ENCODE data around the gene ARSB. TPM values are rescaled to one million over a fixed set of nuclear protein-coding genes. Genes with fewer than 3 reads are reported as not detected.
A peak's percentile ranks its signal among the peaks of the same experiment; 100 is the strongest.

ARSB gene
- total RNA-seq, 1 donor from 2014 or later, result 18.5 TPM

DNA sequence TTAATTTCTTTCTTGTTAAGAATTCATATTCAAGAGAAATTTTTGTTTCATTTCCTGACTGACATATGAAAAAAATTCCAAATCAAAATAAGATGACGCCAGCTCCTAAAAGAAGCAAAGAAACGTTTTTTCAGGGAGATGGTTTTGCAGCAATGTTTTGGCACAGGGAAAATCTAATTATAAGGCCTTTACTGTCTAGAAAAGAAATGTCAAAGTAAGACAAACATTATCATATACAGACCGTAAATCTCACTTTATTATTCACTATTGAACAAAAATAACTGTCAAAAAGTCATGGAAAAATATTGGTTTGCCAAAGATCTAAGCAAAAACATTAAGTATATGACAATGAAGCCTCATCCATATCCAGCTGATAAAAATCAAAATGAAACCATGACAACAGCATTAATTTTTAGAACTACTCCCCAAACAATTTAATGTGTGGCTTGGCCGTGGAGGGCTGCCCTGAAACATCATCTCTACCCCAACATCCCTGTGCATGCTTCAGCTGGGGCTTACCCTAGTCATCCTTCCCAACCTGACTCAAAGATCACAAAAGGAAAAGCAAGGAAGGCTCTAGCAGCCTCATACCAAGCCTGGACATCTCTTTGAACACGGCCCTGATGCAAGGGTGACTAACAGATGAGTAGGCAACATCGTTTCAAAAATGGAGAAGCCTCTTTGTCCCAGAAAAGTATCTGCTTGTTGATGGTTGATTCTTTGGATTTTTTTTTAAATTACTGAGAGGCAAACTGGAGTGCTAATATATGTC, 95.6 kb downstream of the ARSB start:
- no peak overlapping the region for H3K4me3 Mint-ChIP-seq
- H3K27ac Mint-ChIP-seq, result no peak overlapping the region
- H3K9me3 Mint-ChIP-seq, result peaks cover 7% of the 10 kb centered on the region
- H3K27me3 Mint-ChIP-seq, result no peaks in the 10 kb centered on the region
- TF ChIP-seq CTCF (conservative IDR thresholded peaks at IDR 0.05), result no peak
- DNase-seq (ENCODE audit: extremely low spot score, unreplicated experiment), result no peak
- H3K36me3 Mint-ChIP-seq, result peaks cover 9% of the 10 kb centered on the region
- no peaks in the 10 kb centered on the region for H3K4me1 Mint-ChIP-seq (ENCODE audit: unreplicated experiment)

GRCh38 chr5:78888580-78889368, 96.3 kb downstream of the ARSB start:
- no peak overlapping the region for H3K4me3 Mint-ChIP-seq
- no peak overlapping the region for H3K27ac Mint-ChIP-seq
- TF ChIP-seq CTCF (conservative IDR thresholded peaks at IDR 0.05), result no peak
- peaks cover 7% of the 10 kb centered on the region for H3K9me3 Mint-ChIP-seq
- no peaks in the 10 kb centered on the region for H3K4me1 Mint-ChIP-seq (ENCODE audit: unreplicated experiment)
- no peak for DNase-seq (ENCODE audit: extremely low spot score, unreplicated experiment)
- H3K36me3 Mint-ChIP-seq, result peaks cover 9% of the 10 kb centered on the region
- no peaks in the 10 kb centered on the region for H3K27me3 Mint-ChIP-seq

GRCh38 chr5:78887384-78888118, 97.6 kb downstream of the ARSB start:
- H3K36me3 Mint-ChIP-seq, result peaks cover 9% of the 10 kb centered on the region
- no peak for DNase-seq (ENCODE audit: extremely low spot score, unreplicated experiment)
- no peaks in the 10 kb centered on the region for H3K27me3 Mint-ChIP-seq
- no peak overlapping the region for H3K27ac Mint-ChIP-seq
- no peak for TF ChIP-seq CTCF (conservative IDR thresholded peaks at IDR 0.05)
- peaks cover 7% of the 10 kb centered on the region for H3K9me3 Mint-ChIP-seq
- H3K4me1 Mint-ChIP-seq (ENCODE audit: unreplicated experiment), result no peaks in the 10 kb centered on the region
- no peak overlapping the region for H3K4me3 Mint-ChIP-seq

- Mint-ChIP-seq H3K9me3 (peaks cover 7% of the 10 kb centered on the region), H3K27ac (no peak overlapping the region), H3K4me3 (no peak overlapping the region), H3K27me3 (no peaks in the 10 kb centered on the region), H3K36me3 (peaks cover 12% of the 10 kb centered on the region), H3K4me1 (ENCODE audit: unreplicated experiment) (peaks cover 5% of the 10 kb centered on the region)
- DNase-seq (ENCODE audit: extremely low spot score, unreplicated experiment), result no peak
- TF ChIP-seq CTCF (conservative IDR thresholded peaks at IDR 0.05), result peak; percentile 81
Measured at GRCh38 chr5:78886341-78887230, 98.5 kb downstream of the ARSB start.

DNA sequence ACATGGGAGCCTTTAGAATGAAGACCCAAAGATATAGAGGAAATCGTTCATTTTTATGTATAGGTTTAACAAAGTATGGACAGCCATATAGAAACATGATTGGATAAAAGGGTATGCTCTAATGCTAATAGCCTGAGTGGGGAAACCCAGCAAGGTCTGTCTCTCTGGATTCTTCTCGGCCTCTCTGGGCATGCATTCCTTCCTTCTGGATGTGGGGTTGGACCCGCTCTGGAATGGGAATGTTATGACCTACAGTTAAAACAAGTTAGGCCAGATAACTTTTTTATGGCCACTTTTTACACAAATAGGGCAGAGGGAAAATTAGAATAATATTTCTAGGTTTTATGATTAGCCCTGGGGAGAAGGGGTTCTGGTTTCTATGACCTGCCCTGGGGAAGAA, 103.2 kb downstream of the ARSB start:
- Mint-ChIP-seq H3K27me3 (no peaks in the 10 kb centered on the region), H3K27ac (no peak overlapping the region), H3K36me3 (peaks cover 9% of the 10 kb centered on the region), H3K9me3 (no peaks in the 10 kb centered on the region), H3K4me3 (no peak overlapping the region), H3K4me1 (ENCODE audit: unreplicated experiment) (peaks cover 5% of the 10 kb centered on the region)
- DNase-seq (ENCODE audit: extremely low spot score, unreplicated experiment), result no peak
- TF ChIP-seq CTCF (conservative IDR thresholded peaks at IDR 0.05), result no peak
